B cell (primary cell): ENCODE results near the gene CDS1. TPM values are rescaled to one million over a fixed set of nuclear protein-coding genes. Genes with fewer than 3 reads are reported as not detected.
"Not testable (repeated sequence)": the region's sequence is repeated elsewhere in the genome, so short reads cannot be mapped to it uniquely, and the experiment has no call there.

Experiments used
- ATAC-seq: fragments of 200-7000 bp; cut with Tn5 transposase; one replicate; pipeline ENCODE4 v1.10.0; 2021; ENCODE audit warnings: low read depth, mild to moderate bottlenecking, moderate number of reproducible peaks, moderate library complexity
- CTCF ChIA-PET: fragments of 350-600 bp; sonication (Branson Sonifier 250); formaldehyde crosslinking; loops from one replicate; lab custom pipeline; 2021; ENCODE audit warnings: antibody characterized with exemption, inconsistent platforms; lab: Charles Lee
- POLR2A ChIA-PET: fragments of 350-600 bp; sonication (Branson Sonifier 250); formaldehyde crosslinking; loops from one replicate; lab custom pipeline; 2021; ENCODE audit warnings: antibody characterized with exemption; lab: Charles Lee
- DNase-seq: peaks from one replicate; pipeline ENCODE4 v3.0.0; 2013
- H2AFZ ChIP-seq: 2 replicates; pipeline ENCODE4 v1.6.1; 2012; ENCODE audit warnings: mild to moderate bottlenecking, low read depth, low read length; ENCODE audit not compliant: insufficient read depth, poor library complexity, severe bottlenecking
- H3K27ac ChIP-seq, 2 donors: 1 replicate in 1 of 2; 2 replicates in 1 of 2; pipeline ENCODE4 v1.5.1; 2012 to 2013; ENCODE audit warnings: low read length in 2 of 2, mild to moderate bottlenecking in 2 of 2, moderate library complexity in 1 of 2
- H3K27me3 ChIP-seq, 4 experiments: fragments of 200-600 bp in 1 of 4; sonication (generic) in 1 of 4; replicated peaks in 1 of 4; 1 replicate in 2 of 4; 2 replicates in 2 of 4; pipeline versions ENCODE4 v1.6.1 to v1.7.0; 2013 to 2016; ENCODE audit warnings: low read length in 3 of 4, mild to moderate bottlenecking in 2 of 4, mixed read lengths in 1 of 4, moderate library complexity in 1 of 4; ENCODE audit not compliant: insufficient read depth in 4 of 4, control insufficient read depth in 3 of 4; ENCODE audit errors: control extremely low read depth in 1 of 4
- H3K36me3 ChIP-seq, 2 experiments: replicated peaks in 1 of 2; 1 replicate in 1 of 2; 2 replicates in 1 of 2; pipeline versions ENCODE4 v1.6.1 to v1.7.1; 2013; ENCODE audit warnings: low read length in 1 of 2; ENCODE audit not compliant: insufficient read depth in 2 of 2, control insufficient read depth in 1 of 2; ENCODE audit errors: control extremely low read depth in 1 of 2, extremely low read depth in 1 of 2
- H3K4me1 ChIP-seq, 2 donors: fragments of 200-600 bp in 1 of 2; sonication (generic) in 1 of 2; 1 replicate in 1 of 2; 2 replicates in 1 of 2; pipeline versions ENCODE4 v1.5.1 to v1.6.1; 2013 to 2017; ENCODE audit warnings: low read length in 2 of 2; ENCODE audit not compliant: control insufficient read depth in 2 of 2, insufficient read depth in 2 of 2
- H3K4me2 ChIP-seq: replicated peaks from 2 replicates; pipeline ENCODE3; 2012; ENCODE audit warnings: mild to moderate bottlenecking, low read depth, low read length; ENCODE audit not compliant: poor library complexity, severe bottlenecking
- H3K4me3 ChIP-seq, 5 experiments: fragments of 200-600 bp in 1 of 5; sonication (generic) in 1 of 5; 1 replicate in 3 of 5; 2 replicates in 2 of 5; pipeline versions ENCODE4 v1.5.1 to v1.7.0; 2011 to 2016; ENCODE audit warnings: low read length in 4 of 5, mild to moderate bottlenecking in 4 of 5, low read depth in 2 of 5, control low read depth in 1 of 5, moderate library complexity in 1 of 5; ENCODE audit not compliant: insufficient read depth in 1 of 5; ENCODE audit errors: control extremely low read depth in 1 of 5, extremely low read depth in 1 of 5
- H3K79me2 ChIP-seq: fragments of 200-600 bp; sonication (generic); one replicate; pipeline ENCODE4 v1.6.0; 2016; ENCODE audit warnings: low read length; ENCODE audit not compliant: control insufficient read depth, insufficient read depth
- H3K9ac ChIP-seq: fragments of 200-600 bp; sonication (generic); 2 replicates; pipeline ENCODE4 v1.6.1; 2017; ENCODE audit warnings: mild to moderate bottlenecking, low read length, moderate library complexity
- H3K9me3 ChIP-seq, 3 donors: one replicate each; pipeline versions ENCODE4 v1.6.1 to v1.7.1; 2013; ENCODE audit warnings: low read length in 2 of 3; ENCODE audit not compliant: control insufficient read depth in 2 of 3, insufficient read depth in 1 of 3; ENCODE audit errors: control extremely low read depth in 1 of 3
- H4K20me1 ChIP-seq: 2 replicates; pipeline ENCODE4 v1.6.0; 2012; ENCODE audit warnings: mild to moderate bottlenecking, low read length; ENCODE audit not compliant: insufficient read depth, control insufficient read depth, poor library complexity, severe bottlenecking
- H3K27ac Mint-ChIP-seq: one replicate; pipeline ENCODE4 v1.8.0; 2021; ENCODE audit warnings: mixed read lengths
- H3K27me3 Mint-ChIP-seq: one replicate; pipeline ENCODE4 v1.8.0; 2021; ENCODE audit warnings: mixed read lengths
- H3K4me1 Mint-ChIP-seq: one replicate; pipeline ENCODE4 v1.8.0; 2021; ENCODE audit warnings: mixed read lengths
- H3K4me3 Mint-ChIP-seq: one replicate; pipeline ENCODE4 v1.8.0; 2021; ENCODE audit warnings: mixed read lengths
- H3K9me3 Mint-ChIP-seq: one replicate; pipeline ENCODE4 v1.8.0; 2022; ENCODE audit warnings: mixed read lengths; ENCODE audit not compliant: insufficient read depth
- EZH2 ChIP-seq: IDR thresholded peaks from 2 replicates; pipeline ENCODE4 v1.6.1; 2012; ENCODE audit warnings: borderline replicate concordance, low read depth, mild to moderate bottlenecking, moderate library complexity, low read length; ENCODE audit not compliant: insufficient read depth, poor library complexity, severe bottlenecking
- WGBS: methylation state at CpG from one replicate; pipeline ENCODE4 v1.1.5; 2013; ENCODE audit warnings: missing lambda C conversion rate; ENCODE audit not compliant: insufficient coverage; 5-methylcytosine and 5-hydroxymethylcytosine counted together
- intact Hi-C: fragments of 100-400 bp; cut with micrococcal nuclease; formaldehyde crosslinking; loops from one replicate; pipeline ENCODE4 v1.10.0; 2022
- polyA plus RNA-seq: library from polyadenylated mRNA; depleted of rRNA; stranded (reverse); fragments of >200 nt; gene quantifications from 2 replicates; pipeline ENCODE4 v1.2.3, GENCODE V29; 2012
- total RNA-seq, 2 donors: library from RNA; stranded (reverse); fragments of 120-200 nt in 1 of 2; gene quantifications; 1 replicate in 1 of 2; 2 replicates in 1 of 2; pipeline versions ENCODE4 v1.2.3 to v1.2.4, GENCODE V29; 2013 to 2022
- TF ChIP-seq, protein P1 (sequence below): fragments of 200-600 bp; IDR thresholded peaks from one replicate; pipeline ENCODE4 v1.8.0; 2022; ENCODE audit warnings: antibody characterized with exemption, mild to moderate bottlenecking

The CDS1 gene
- total and polyA plus RNA-seq, 2 donors (not counting 1 experiment from before 2014, with no cell fraction given): 0.03 to 0.15 TPM

- no peak overlapping the region for H3K4me2 ChIP-seq
- H3K27ac ChIP-seq: no peak overlapping the region
- no peaks in the 10 kb centered on the region for H4K20me1 ChIP-seq
- no peaks in the 10 kb centered on the region for H3K79me2 ChIP-seq
- Mint-ChIP-seq H3K9me3 (no peaks in the 10 kb centered on the region), H3K27ac (no peak overlapping the region), H3K27me3 (peaks cover 7% of the 10 kb centered on the region), H3K4me1 (no peaks in the 10 kb centered on the region), H3K4me3 (no peak overlapping the region)
- no peaks in the 10 kb centered on the region for H3K36me3 ChIP-seq
- no peak overlapping the region for H3K4me3 ChIP-seq
- DNase-seq: no peak
- TF ChIP-seq EZH2: no peak
- TF ChIP-seq, protein P1, sequence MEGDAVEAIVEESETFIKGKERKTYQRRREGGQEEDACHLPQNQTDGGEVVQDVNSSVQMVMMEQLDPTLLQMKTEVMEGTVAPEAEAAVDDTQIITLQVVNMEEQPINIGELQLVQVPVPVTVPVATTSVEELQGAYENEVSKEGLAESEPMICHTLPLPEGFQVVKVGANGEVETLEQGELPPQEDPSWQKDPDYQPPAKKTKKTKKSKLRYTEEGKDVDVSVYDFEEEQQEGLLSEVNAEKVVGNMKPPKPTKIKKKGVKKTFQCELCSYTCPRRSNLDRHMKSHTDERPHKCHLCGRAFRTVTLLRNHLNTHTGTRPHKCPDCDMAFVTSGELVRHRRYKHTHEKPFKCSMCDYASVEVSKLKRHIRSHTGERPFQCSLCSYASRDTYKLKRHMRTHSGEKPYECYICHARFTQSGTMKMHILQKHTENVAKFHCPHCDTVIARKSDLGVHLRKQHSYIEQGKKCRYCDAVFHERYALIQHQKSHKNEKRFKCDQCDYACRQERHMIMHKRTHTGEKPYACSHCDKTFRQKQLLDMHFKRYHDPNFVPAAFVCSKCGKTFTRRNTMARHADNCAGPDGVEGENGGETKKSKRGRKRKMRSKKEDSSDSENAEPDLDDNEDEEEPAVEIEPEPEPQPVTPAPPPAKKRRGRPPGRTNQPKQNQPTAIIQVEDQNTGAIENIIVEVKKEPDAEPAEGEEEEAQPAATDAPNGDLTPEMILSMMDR: no peak
- CTCF ChIA-PET: no interaction called here
- 80% methylated on average over 5 of the region's 5 CpGs for WGBS
- intact Hi-C loops: no loop called here
- no peak for ATAC-seq
- peaks cover 0 to 2% (median 0%) of the 10 kb centered on the region in 3 donors for H3K9me3 ChIP-seq
- no peak overlapping the region for H2AFZ ChIP-seq
- H3K9ac ChIP-seq: no peak overlapping the region
- POLR2A ChIA-PET: no interaction called here
- H3K4me1 ChIP-seq: no peaks in the 10 kb centered on the region
- H3K27me3 ChIP-seq: no peaks in the 10 kb centered on the region
Observed at GRCh38 chr4:84545093-84545492, 37.8 kb upstream of the CDS1 start.

DNA sequence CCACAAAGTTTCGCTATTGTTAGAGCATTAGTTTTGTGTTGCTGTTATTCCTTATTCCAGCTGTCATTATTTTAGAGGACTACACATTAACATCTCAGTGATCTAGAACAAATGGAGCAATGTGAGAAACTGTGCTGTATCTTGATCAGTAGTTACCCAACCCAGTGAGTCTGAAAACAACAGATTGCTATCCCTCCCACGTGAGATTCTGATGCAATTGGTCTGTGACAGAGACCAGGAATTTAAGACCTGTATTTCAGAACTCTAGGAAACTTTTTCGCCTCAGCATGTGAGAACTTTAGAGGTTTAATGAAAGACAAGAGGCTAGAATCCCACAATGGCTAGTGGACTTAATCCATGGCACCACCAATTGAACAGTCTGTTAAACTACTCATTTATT is 35.7 kb upstream of the CDS1 start:
- no peak for ATAC-seq

DNA sequence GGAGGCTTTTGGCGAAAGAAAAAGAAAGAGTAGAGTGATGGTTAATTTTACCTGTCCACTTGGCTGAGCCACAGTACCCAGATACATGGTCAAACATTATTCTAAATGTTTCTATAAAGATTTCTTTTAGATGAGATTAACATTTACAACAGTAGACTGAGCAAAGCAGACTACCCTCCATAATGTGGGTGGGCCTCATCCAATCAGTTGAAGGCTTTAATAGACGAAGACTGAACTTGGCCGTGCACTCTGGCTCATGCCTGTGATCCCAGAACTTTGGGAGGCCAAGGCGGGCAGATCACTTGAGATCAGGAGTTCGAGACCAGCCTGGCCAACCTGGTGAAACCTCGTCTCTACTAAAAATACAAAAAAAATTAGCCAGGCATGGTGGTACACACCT is 33.7 kb upstream of the CDS1 start:
- CTCF ChIA-PET, ATAC-seq, H3K27ac Mint-ChIP-seq, H3K36me3 ChIP-seq, intact Hi-C loops, H3K4me3 Mint-ChIP-seq, POLR2A ChIA-PET, H4K20me1 ChIP-seq, H3K27me3 Mint-ChIP-seq, H3K4me2 ChIP-seq, H3K9me3 ChIP-seq, H3K27ac ChIP-seq, H2AFZ ChIP-seq, H3K27me3 ChIP-seq, H3K79me2 ChIP-seq, H3K9ac ChIP-seq, H3K4me3 ChIP-seq, H3K9me3 Mint-ChIP-seq, DNase-seq, H3K4me1 Mint-ChIP-seq, H3K4me1 ChIP-seq: not testable (repeated sequence)
- 89% methylated on average over 3 of the region's 6 CpGs for WGBS

More for the DNA sequence above, 35.7 kb upstream of the CDS1 start:
- POLR2A ChIA-PET: no interaction called here
- H4K20me1 ChIP-seq: no peaks in the 10 kb centered on the region
- no peaks in the 10 kb centered on the region for H3K36me3 ChIP-seq
- CTCF ChIA-PET: no interaction called here
- peaks cover 0 to 7% (median 0%) of the 10 kb centered on the region in 3 donors for H3K9me3 ChIP-seq
- no peak overlapping the region for H3K4me3 ChIP-seq
- intact Hi-C loops: no loop called here
- no peak overlapping the region for H3K27ac Mint-ChIP-seq
- no peaks in the 10 kb centered on the region for H3K9me3 Mint-ChIP-seq
- no peak overlapping the region for H3K9ac ChIP-seq
- no peak overlapping the region for H3K4me3 Mint-ChIP-seq
- WGBS: no CpG with 5 or more reads among the region's 3 CpGs
- H3K4me2 ChIP-seq: no peak overlapping the region
- no peak for DNase-seq
- no peak overlapping the region for H3K27ac ChIP-seq
- H3K27me3 ChIP-seq: no peaks in the 10 kb centered on the region
- H3K27me3 Mint-ChIP-seq: peaks cover 7% of the 10 kb centered on the region
- TF ChIP-seq, protein P1: no peak
- no peak for TF ChIP-seq EZH2
- no peaks in the 10 kb centered on the region for H3K79me2 ChIP-seq
- no peak overlapping the region for H2AFZ ChIP-seq
- no peaks in the 10 kb centered on the region for H3K4me1 Mint-ChIP-seq
- H3K4me1 ChIP-seq: no peaks in the 10 kb centered on the region
